Kidney glomerular epithelial cell (primary cell): ENCODE measurements around the gene HMCN1.

Experiments
- DNase-seq: peaks from one replicate; lab custom pipeline; 2025; lab: John Stamatoyannopoulos, UW

The HMCN1 gene

GRCh38 chr1:185733818-185734735 lies at the start of gene HMCN1:
HMCN1 (plus strand) TSS chr1:185734391; CDS start chr1:185734780, 389 bp downstream.
- peak; percentile 15 for DNase-seq

GRCh38 chr1:185686821-185687778 lies 47.1 kb upstream of the HMCN1 start:
- no peak for DNase-seq

GRCh38 chr1:185690527-185690926 lies 43.7 kb upstream of the HMCN1 start:
- DNase-seq: no peak

- DNase-seq: no peak
Measured at GRCh38 chr1:185693654-185694053, 40.5 kb upstream of the HMCN1 start.

GRCh38 chr1:185694081-185694480 lies 40.1 kb upstream of the HMCN1 start:
- DNase-seq: no peak

- DNase-seq: peak; percentile 8
Measured at GRCh38 chr1:185695299-185695698, 38.9 kb upstream of the HMCN1 start.

GRCh38 chr1:185696422-185697150 lies 37.6 kb upstream of the HMCN1 start:
- no peak for DNase-seq

GRCh38 chr1:185699874-185700273 lies 34.3 kb upstream of the HMCN1 start:
- DNase-seq: no peak

- DNase-seq: no peak
Measured at GRCh38 chr1:185701650-185702049, 32.5 kb upstream of the HMCN1 start.

- DNase-seq: no peak
Measured at GRCh38 chr1:185704181-185704580, 30.0 kb upstream of the HMCN1 start.

GRCh38 chr1:185716095-185716494 lies 18.1 kb upstream of the HMCN1 start:
- no peak for DNase-seq

- DNase-seq: peak; percentile 85
Measured at GRCh38 chr1:185719021-185719420, 15.2 kb upstream of the HMCN1 start.

GRCh38 chr1:185720633-185721272 lies 13.4 kb upstream of the HMCN1 start:
- DNase-seq: peak; percentile 24

- DNase-seq: no peak
Measured at GRCh38 chr1:185721553-185721952, 12.6 kb upstream of the HMCN1 start.

- DNase-seq: no peak
Measured at GRCh38 chr1:185722098-185722497, 12.1 kb upstream of the HMCN1 start.

- no peak for DNase-seq
Measured at GRCh38 chr1:185727726-185728125, 6.5 kb upstream of the HMCN1 start.

- DNase-seq: no peak
Measured at GRCh38 chr1:185731446-185731845, 2.7 kb upstream of the HMCN1 start.

GRCh38 chr1:185732951-185733350 lies 1.2 kb upstream of the HMCN1 start:
- DNase-seq: no peak

- DNase-seq: no peak
Measured at GRCh38 chr1:185734929-185735700, 924 bp downstream of the HMCN1 start.

GRCh38 chr1:185735701-185736064 lies 1.5 kb downstream of the HMCN1 start:
- DNase-seq: no peak

- DNase-seq: no peak
Measured at GRCh38 chr1:185739967-185740366, 5.8 kb downstream of the HMCN1 start.
